Immature natural killer cell (primary cell): Measurements from ENCODE around the gene IMMT. TPM values are rescaled to one million over a fixed set of nuclear protein-coding genes. Genes with fewer than 3 reads are reported as not detected.

ENCODE experiments used
- DNase-seq, 3 donors: peaks; one replicate each; pipeline ENCODE4 v3.0.0; 2022; ENCODE audit warnings: mixed read lengths in 1 of 3
- H3K27ac Mint-ChIP-seq, 6 donors: one replicate each; pipeline ENCODE4 v1.8.0; 2020; ENCODE audit warnings: mixed read lengths in 6 of 6, mild to moderate bottlenecking in 5 of 6, inconsistent platforms in 4 of 6, moderate library complexity in 3 of 6
- H3K27me3 Mint-ChIP-seq, 3 donors: one replicate each; pipeline ENCODE4 v1.8.0; 2020 to 2021; ENCODE audit warnings: low read depth in 3 of 3, mild to moderate bottlenecking in 3 of 3, mixed read lengths in 3 of 3, moderate library complexity in 3 of 3, inconsistent platforms in 1 of 3
- H3K36me3 Mint-ChIP-seq, 3 donors: one replicate each; pipeline ENCODE4 v1.8.0; 2020; ENCODE audit warnings: mixed read lengths in 3 of 3, inconsistent platforms in 2 of 3, mild to moderate bottlenecking in 2 of 3
- H3K4me1 Mint-ChIP-seq, 2 donors: one replicate each; pipeline ENCODE4 v1.8.0; 2020; ENCODE audit warnings: inconsistent platforms in 2 of 2, mild to moderate bottlenecking in 2 of 2, mixed read lengths in 2 of 2, moderate library complexity in 1 of 2
- H3K4me3 Mint-ChIP-seq, 5 donors: one replicate each; pipeline ENCODE4 v1.8.0; 2020; ENCODE audit warnings: mild to moderate bottlenecking in 5 of 5, mixed read lengths in 5 of 5, inconsistent platforms in 3 of 5, moderate library complexity in 3 of 5
- H3K9me3 Mint-ChIP-seq, 6 donors: one replicate each; pipeline ENCODE4 v1.8.0; 2020; ENCODE audit warnings: mild to moderate bottlenecking in 6 of 6, mixed read lengths in 6 of 6, inconsistent platforms in 4 of 6, moderate library complexity in 3 of 6
- polyA plus RNA-seq, 3 donors: library from polyadenylated mRNA; unstranded; fragments of 300-500 nt; fragmentation: Illumina TruSeq; gene quantifications; one replicate each; pipeline ENCODE4 v1.2.3, GENCODE V29; 2021

IMMT gene
- polyA plus RNA-seq, 3 donors from 2014 or later = 37.5 to 70.9 (median 49.7) TPM

GRCh38 chr2:86138736-86139625, 56.3 kb downstream of the IMMT start:
- Mint-ChIP-seq H3K27me3 (peaks cover 0 to 3% (median 1%) of the 10 kb centered on the region in 3 donors), H3K4me1 (no peaks in the 10 kb centered on the region), H3K27ac (peak overlapping the region in 3 of 6 donors; percentile 17 to 77 (median 74)), H3K4me3 (no peak overlapping the region), H3K9me3 (no peaks in the 10 kb centered on the region), H3K36me3 (peaks cover 21 to 70% (median 38%) of the 10 kb centered on the region in 3 donors)
- DNase-seq = no peak

GRCh38 chr2:86136141-86136540, 59.1 kb downstream of the IMMT start:
- Mint-ChIP-seq H3K27me3 (peaks cover 0 to 3% (median 1%) of the 10 kb centered on the region in 3 donors), H3K4me3 (no peak overlapping the region), H3K27ac (peak overlapping the region in 1 of 6 donors; percentile 34), H3K4me1 (no peaks in the 10 kb centered on the region), H3K36me3 (peaks cover 31 to 75% (median 53%) of the 10 kb centered on the region in 3 donors), H3K9me3 (no peaks in the 10 kb centered on the region)
- no peak for DNase-seq

- peaks cover 0 to 3% (median 1%) of the 10 kb centered on the region in 3 donors for H3K27me3 Mint-ChIP-seq
- no peaks in the 10 kb centered on the region for H3K4me1 Mint-ChIP-seq
- H3K27ac Mint-ChIP-seq = peak overlapping the region in 2 of 6 donors; percentile 15 to 73
- no peak overlapping the region for H3K4me3 Mint-ChIP-seq
- DNase-seq = no peak
- no peaks in the 10 kb centered on the region for H3K9me3 Mint-ChIP-seq
- peaks cover 34 to 79% (median 51%) of the 10 kb centered on the region in 3 donors for H3K36me3 Mint-ChIP-seq
These were observed 59.6 kb downstream of the IMMT start for GRCh38 chr2:86135653-86136052.

GRCh38 chr2:86134709-86135108, 60.6 kb downstream of the IMMT start:
- Mint-ChIP-seq H3K27me3 (peaks cover 0 to 5% (median 1%) of the 10 kb centered on the region in 3 donors), H3K9me3 (no peaks in the 10 kb centered on the region), H3K36me3 (peaks cover 37 to 79% (median 51%) of the 10 kb centered on the region in 3 donors), H3K4me1 (no peaks in the 10 kb centered on the region), H3K27ac (no peak overlapping the region), H3K4me3 (no peak overlapping the region)
- DNase-seq = no peak

- peak overlapping the region in 1 of 6 donors; percentile 32 for H3K27ac Mint-ChIP-seq
These were observed 70.6 kb downstream of the IMMT start for GRCh38 chr2:86124683-86125082.

GRCh38 chr2:86123328-86123925, 71.8 kb downstream of the IMMT start:
- H3K4me1 Mint-ChIP-seq = no peaks in the 10 kb centered on the region
- no peaks in the 10 kb centered on the region for H3K9me3 Mint-ChIP-seq
- H3K27me3 Mint-ChIP-seq = peaks cover 0 to 2% (median 0%) of the 10 kb centered on the region in 3 donors
- DNase-seq = no peak
- H3K4me3 Mint-ChIP-seq = no peak overlapping the region
- H3K27ac Mint-ChIP-seq = no peak overlapping the region
- H3K36me3 Mint-ChIP-seq = peaks cover 37 to 67% (median 41%) of the 10 kb centered on the region in 3 donors

More at GRCh38 chr2:86124683-86125082, 70.6 kb downstream of the IMMT start:
- Mint-ChIP-seq H3K27me3 (peaks cover 0 to 2% (median 0%) of the 10 kb centered on the region in 3 donors), H3K9me3 (no peaks in the 10 kb centered on the region), H3K36me3 (peaks cover 33 to 67% (median 33%) of the 10 kb centered on the region in 3 donors), H3K4me1 (no peaks in the 10 kb centered on the region), H3K4me3 (no peak overlapping the region)
- DNase-seq = no peak

- no peak overlapping the region for H3K27ac Mint-ChIP-seq
- peaks cover 0 to 12% of the 10 kb centered on the region in 2 donors for H3K4me1 Mint-ChIP-seq
- peaks cover 0 to 2% (median 0%) of the 10 kb centered on the region in 3 donors for H3K27me3 Mint-ChIP-seq
- peaks cover 28 to 58% (median 30%) of the 10 kb centered on the region in 3 donors for H3K36me3 Mint-ChIP-seq
- no peak overlapping the region for H3K4me3 Mint-ChIP-seq
- no peaks in the 10 kb centered on the region for H3K9me3 Mint-ChIP-seq
- DNase-seq = no peak
These were observed 77.1 kb downstream of the IMMT start for GRCh38 chr2:86118130-86118529.

GRCh38 chr2:86107031-86107430, 88.2 kb downstream of the IMMT start:
- Mint-ChIP-seq H3K36me3 (peaks cover 7 to 26% (median 8%) of the 10 kb centered on the region in 3 donors), H3K4me3 (peak overlapping the region; percentile 93 to 97 (median 93))

GRCh38 chr2:86105969-86106945, 89.0 kb downstream of the IMMT start, which contains the start of gene PTCD3:
PTCD3 (plus strand) TSS chr2:86106235; CDS start chr2:86106248, 13 bp downstream.
- DNase-seq = peak; percentile 91
- Mint-ChIP-seq H3K9me3 (no peaks in the 10 kb centered on the region), H3K4me3 (peak within 1 kb of the TSS; percentile 93 to 97 (median 93)), H3K27ac (peak within 1 kb of the TSS; percentile 94 to 99 (median 98)), H3K4me1 (peaks cover 54 to 82% of the 10 kb centered on the region in 2 donors), H3K27me3 (peaks cover 2 to 5% (median 2%) of the 10 kb centered on the region in 3 donors), H3K36me3 (peaks cover 7 to 30% (median 9%) of the 10 kb centered on the region in 3 donors)

More at GRCh38 chr2:86107031-86107430, 88.2 kb downstream of the IMMT start:
- no peaks in the 10 kb centered on the region for H3K9me3 Mint-ChIP-seq
- peak overlapping the region; percentile 65 to 99 (median 98) for H3K27ac Mint-ChIP-seq
- peaks cover 54 to 82% of the 10 kb centered on the region in 2 donors for H3K4me1 Mint-ChIP-seq
- DNase-seq = no peak
- peaks cover 2 to 5% (median 2%) of the 10 kb centered on the region in 3 donors for H3K27me3 Mint-ChIP-seq

- Mint-ChIP-seq H3K4me3 (peak within 1 kb of the TSS; percentile 93 to 97 (median 93)), H3K4me1 (peaks cover 54 to 76% of the 10 kb centered on the region in 2 donors), H3K27me3 (peaks cover 0 to 5% (median 0%) of the 10 kb centered on the region in 3 donors), H3K27ac (peak within 1 kb of the TSS; percentile 94 to 99 (median 98)), H3K9me3 (no peaks in the 10 kb centered on the region), H3K36me3 (peaks cover under 1 to 24% (median 5%) of the 10 kb centered on the region in 3 donors)
- DNase-seq = peak; percentile 87 to 89 (median 88)
These were observed 89.9 kb downstream of the IMMT start, which contains the start of gene POLR1A for GRCh38 chr2:86105252-86105968. POLR1A (minus strand) TSS chr2:86105886; CDS start chr2:86105776, 110 bp downstream.

GRCh38 chr2:86102157-86102556, 93.1 kb downstream of the IMMT start:
- no peaks in the 10 kb centered on the region for H3K9me3 Mint-ChIP-seq
- no peak for DNase-seq
- H3K27me3 Mint-ChIP-seq = peaks cover 0 to 5% (median 0%) of the 10 kb centered on the region in 3 donors
- H3K4me3 Mint-ChIP-seq = no peak overlapping the region
- no peak overlapping the region for H3K27ac Mint-ChIP-seq
- peaks cover 39 to 50% of the 10 kb centered on the region in 2 donors for H3K4me1 Mint-ChIP-seq
- peaks cover 9 to 27% (median 14%) of the 10 kb centered on the region in 3 donors for H3K36me3 Mint-ChIP-seq

- Mint-ChIP-seq H3K9me3 (no peaks in the 10 kb centered on the region), H3K4me3 (no peak overlapping the region), H3K27ac (no peak overlapping the region), H3K4me1 (peaks cover 2 to 7% of the 10 kb centered on the region in 2 donors), H3K27me3 (no peaks in the 10 kb centered on the region), H3K36me3 (peaks cover 16 to 42% (median 21%) of the 10 kb centered on the region in 3 donors)
- DNase-seq = no peak
These were observed 97.3 kb downstream of the IMMT start for GRCh38 chr2:86097913-86098312.
